Testis (tissue), 2 donors: ENCODE measurements around the gene AQP6.

Source experiments
- POLR2A ChIP-seq: fragments of 450-650 bp; IDR thresholded peaks from one replicate; pipeline ENCODE4 v1.6.1; 2017; ENCODE audit warnings: antibody characterized with exemption, mild to moderate bottlenecking, moderate library complexity
- TF ChIP-seq, protein P1 (sequence below), 3 experiments: fragments of 450-650 bp in 2 of 3; fragments of 200-600 bp in 1 of 3; sonication (generic) in 1 of 3; IDR thresholded peaks; one replicate each; pipeline ENCODE4 v1.5.1; 2016 to 2019; ENCODE audit warnings: antibody characterized with exemption in 3 of 3, mild to moderate bottlenecking in 2 of 3, moderate library complexity in 1 of 3

DNA sequence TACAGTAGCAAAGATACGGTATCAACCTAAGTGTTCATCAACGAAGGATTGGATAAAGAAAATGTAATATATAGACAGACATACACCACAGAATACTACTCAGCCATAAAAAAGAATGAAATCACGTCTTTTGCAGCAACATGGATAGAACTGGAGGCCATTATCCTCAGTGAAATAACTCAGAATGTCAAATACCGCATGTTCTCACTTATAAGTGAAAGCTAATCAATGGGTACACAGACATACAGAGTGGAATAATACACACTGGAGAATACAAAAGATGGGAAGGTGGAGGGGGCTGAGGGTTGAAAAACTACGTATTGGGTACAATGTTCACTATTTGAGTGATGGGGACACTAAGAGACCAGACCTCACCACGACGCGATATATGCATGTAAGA, 51.5 kb downstream of the AQP6 start:
- TF ChIP-seq, protein P1, sequence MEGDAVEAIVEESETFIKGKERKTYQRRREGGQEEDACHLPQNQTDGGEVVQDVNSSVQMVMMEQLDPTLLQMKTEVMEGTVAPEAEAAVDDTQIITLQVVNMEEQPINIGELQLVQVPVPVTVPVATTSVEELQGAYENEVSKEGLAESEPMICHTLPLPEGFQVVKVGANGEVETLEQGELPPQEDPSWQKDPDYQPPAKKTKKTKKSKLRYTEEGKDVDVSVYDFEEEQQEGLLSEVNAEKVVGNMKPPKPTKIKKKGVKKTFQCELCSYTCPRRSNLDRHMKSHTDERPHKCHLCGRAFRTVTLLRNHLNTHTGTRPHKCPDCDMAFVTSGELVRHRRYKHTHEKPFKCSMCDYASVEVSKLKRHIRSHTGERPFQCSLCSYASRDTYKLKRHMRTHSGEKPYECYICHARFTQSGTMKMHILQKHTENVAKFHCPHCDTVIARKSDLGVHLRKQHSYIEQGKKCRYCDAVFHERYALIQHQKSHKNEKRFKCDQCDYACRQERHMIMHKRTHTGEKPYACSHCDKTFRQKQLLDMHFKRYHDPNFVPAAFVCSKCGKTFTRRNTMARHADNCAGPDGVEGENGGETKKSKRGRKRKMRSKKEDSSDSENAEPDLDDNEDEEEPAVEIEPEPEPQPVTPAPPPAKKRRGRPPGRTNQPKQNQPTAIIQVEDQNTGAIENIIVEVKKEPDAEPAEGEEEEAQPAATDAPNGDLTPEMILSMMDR (IDR thresholded peaks at IDR 0.05), result no peak
- TF ChIP-seq POLR2A, result no peak
